ENCODE results near the gene PLSCR3. TPM values are rescaled to one million over a fixed set of nuclear protein-coding genes. Genes with fewer than 3 reads are reported as not detected.
A peak's percentile ranks its signal among the peaks of the same experiment; 100 is the strongest.

PLSCR3 gene
- total and polyA plus RNA-seq, 7 donors: 13.9 to 20.5 (median 16.2) TPM

- no peaks in the 10 kb centered on the region for H3K27me3 ChIP-seq (ENCODE audit: insufficient read depth in 3 of 3, low read length in 2 of 3)
- peaks cover 38% of the 10 kb centered on the region for H3K4me1 ChIP-seq
- no peak for TF ChIP-seq CTCF (IDR thresholded peaks at IDR 0.05)
- DNase-seq: peak; percentile 52 to 70
- no peaks in the 10 kb centered on the region for H3K36me3 ChIP-seq (ENCODE audit: insufficient read depth in 1 of 2, low read depth in 1 of 2)
- ATAC-seq: peak in 2 of 4 donors; percentile 4
- no peaks in the 10 kb centered on the region for H3K9me3 ChIP-seq
- H3K4me3 ChIP-seq: peak overlapping the region; percentile 72
- WGBS, 3 donors: 10 to 11% (median 11%) methylated on average over 47 to 49 of the region's 49 CpGs
- peak overlapping the region; percentile 100 for H3K27ac ChIP-seq
- intact Hi-C loops (cut with DNase I): loop anchor here (2.0 to 10.0 kb wide), 4 partner anchors 31 to 249 kb away; partner anchors contain the start of genes KCTD11 (in 1 of the 2), SENP3 (in 1 of the 2), TMEM256 (in 1 of the 2) and TP53 (in 1 of the 2)
These were observed 41.6 kb upstream of the PLSCR3 start for GRCh38 chr17:7435676-7436555.

- Histone ChIP-seq H3K36me3 (ENCODE audit: insufficient read depth in 1 of 2, low read depth in 1 of 2) (no peaks in the 10 kb centered on the region), H3K27ac (no peak overlapping the region), H3K9me3 (no peaks in the 10 kb centered on the region), H3K27me3 (ENCODE audit: insufficient read depth in 3 of 3, low read length in 2 of 3) (no peaks in the 10 kb centered on the region), H3K4me1 (peaks cover 17% of the 10 kb centered on the region), H3K4me3 (no peak overlapping the region)
- WGBS, 3 donors: 88 to 93% (median 89%) methylated on average over 11 of the region's 11 CpGs
- intact Hi-C loops (cut with DNase I): loop anchor here (5.0 to 10.0 kb wide), 2 partner anchors 65 to 253 kb away; partner anchors contain the start of genes TP53 (in 1 of the 2) and WRAP53 (in 1 of the 2)
- no peak for ATAC-seq
- DNase-seq: no peak
- no peak for TF ChIP-seq CTCF (IDR thresholded peaks at IDR 0.05)
These were observed 38.0 kb upstream of the PLSCR3 start for GRCh38 chr17:7432296-7432695.

GRCh38 chr17:7431231-7431630 is 36.9 kb upstream of the PLSCR3 start:
- H3K27ac ChIP-seq: no peak overlapping the region
- intact Hi-C loops (cut with DNase I): loop anchor here (5.0 to 10.0 kb wide), 2 partner anchors 64 to 254 kb away; partner anchors contain the start of genes TP53 (in 1 of the 2) and WRAP53 (in 1 of the 2)
- DNase-seq: no peak
- no peaks in the 10 kb centered on the region for H3K9me3 ChIP-seq
- no peaks in the 10 kb centered on the region for H3K36me3 ChIP-seq (ENCODE audit: insufficient read depth in 1 of 2, low read depth in 1 of 2)
- H3K4me1 ChIP-seq: peaks cover 10% of the 10 kb centered on the region
- no peak overlapping the region for H3K4me3 ChIP-seq
- TF ChIP-seq CTCF (IDR thresholded peaks at IDR 0.05): no peak
- WGBS, 3 donors: 86 to 88% (median 88%) methylated on average over 1 of the region's 1 CpG
- no peak for ATAC-seq
- H3K27me3 ChIP-seq (ENCODE audit: insufficient read depth in 3 of 3, low read length in 2 of 3): no peaks in the 10 kb centered on the region

GRCh38 chr17:7429722-7430121 is 35.4 kb upstream of the PLSCR3 start:
- ATAC-seq (no peak), DNase-seq (no peak)
- intact Hi-C loops (cut with DNase I): loop anchor here (5.0 to 10.0 kb wide), 2 partner anchors 62 to 255 kb away; partner anchors contain the start of genes TP53 (in 1 of the 2) and WRAP53 (in 1 of the 2)
- Histone ChIP-seq H3K4me3 (no peak overlapping the region), H3K9me3 (no peaks in the 10 kb centered on the region), H3K27ac (no peak overlapping the region), H3K4me1 (no peaks in the 10 kb centered on the region), H3K36me3 (ENCODE audit: insufficient read depth in 1 of 2, low read depth in 1 of 2) (no peaks in the 10 kb centered on the region), H3K27me3 (ENCODE audit: insufficient read depth in 3 of 3, low read length in 2 of 3) (no peaks in the 10 kb centered on the region)
- 89 to 92% (median 90%) methylated on average over 9 to 10 of the region's 10 CpGs for WGBS, 3 donors
- no peak for TF ChIP-seq CTCF (IDR thresholded peaks at IDR 0.05)
